Activated CD8-positive, alpha-beta memory T cell treated with anti-CD3 and anti-CD28 coated beads for 48 hours (primary cell): ENCODE measurements around the gene ZNF442.
A peak's percentile ranks its signal among the peaks of the same experiment; 100 is the strongest.
"Not testable (repeated sequence)": the region's sequence is repeated elsewhere in the genome, so short reads cannot be mapped to it uniquely, and the experiment has no call there.

ENCODE experiments used
- DNase-seq, 3 experiments: peaks; one replicate each; pipeline ENCODE4 v3.0.0-alpha.2; 2020; ENCODE audit warnings: low read depth in 2 of 3, low spot score in 2 of 3

Gene ZNF442

GRCh38 chr19:12331211-12331941, 34.1 kb downstream of the ZNF442 start:
- peak; percentile 26 to 60 (median 55) for DNase-seq

- DNase-seq, result no peak
Observed at GRCh38 chr19:12330340-12330739, 35.1 kb downstream of the ZNF442 start.

- no peak for DNase-seq
Observed at GRCh38 chr19:12325690-12326089, 39.8 kb downstream of the ZNF442 start.

- DNase-seq, result no peak
Observed at GRCh38 chr19:12318782-12319413, 46.6 kb downstream of the ZNF442 start.

GRCh38 chr19:12314553-12314952, 50.9 kb downstream of the ZNF442 start:
- no peak for DNase-seq

- not testable (repeated sequence) for DNase-seq
Observed at GRCh38 chr19:12308891-12309290, 56.6 kb downstream of the ZNF442 start.
